Fibroblast of villous mesenchyme (primary cell): Measurements from ENCODE around the gene AP1G2. TPM values are rescaled to one million over a fixed set of nuclear protein-coding genes. Genes with fewer than 3 reads are reported as not detected.

Experiments used
- DNase-seq: peaks from one replicate; pipeline ENCODE4 v3.0.0-alpha.2; 2010; ENCODE audit warnings: low read depth
- H3K4me3 ChIP-seq: 2 replicates; pipeline ENCODE4 v1.5.1; 2011; ENCODE audit warnings: low read depth, mild to moderate bottlenecking, low read length
- total RNA-seq: library from RNA; depleted of rRNA; stranded (reverse); fragments of >200 nt; gene quantifications from 2 replicates; pipeline ENCODE4 v1.2.3, GENCODE V29; 2012
- TF ChIP-seq, protein P1 (sequence below): IDR thresholded peaks from 2 replicates; pipeline ENCODE4 v1.5.1; 2012; ENCODE audit warnings: low read depth, mild to moderate bottlenecking, low read length; ENCODE audit not compliant: insufficient read depth

The AP1G2 gene
- total RNA-seq, 1 donor = 18.1 TPM

GRCh38 chr14:23533652-23534435 is 33.7 kb downstream of the AP1G2 start:
- no peak overlapping the region for H3K4me3 ChIP-seq
- DNase-seq = no peak
- TF ChIP-seq, protein P1, sequence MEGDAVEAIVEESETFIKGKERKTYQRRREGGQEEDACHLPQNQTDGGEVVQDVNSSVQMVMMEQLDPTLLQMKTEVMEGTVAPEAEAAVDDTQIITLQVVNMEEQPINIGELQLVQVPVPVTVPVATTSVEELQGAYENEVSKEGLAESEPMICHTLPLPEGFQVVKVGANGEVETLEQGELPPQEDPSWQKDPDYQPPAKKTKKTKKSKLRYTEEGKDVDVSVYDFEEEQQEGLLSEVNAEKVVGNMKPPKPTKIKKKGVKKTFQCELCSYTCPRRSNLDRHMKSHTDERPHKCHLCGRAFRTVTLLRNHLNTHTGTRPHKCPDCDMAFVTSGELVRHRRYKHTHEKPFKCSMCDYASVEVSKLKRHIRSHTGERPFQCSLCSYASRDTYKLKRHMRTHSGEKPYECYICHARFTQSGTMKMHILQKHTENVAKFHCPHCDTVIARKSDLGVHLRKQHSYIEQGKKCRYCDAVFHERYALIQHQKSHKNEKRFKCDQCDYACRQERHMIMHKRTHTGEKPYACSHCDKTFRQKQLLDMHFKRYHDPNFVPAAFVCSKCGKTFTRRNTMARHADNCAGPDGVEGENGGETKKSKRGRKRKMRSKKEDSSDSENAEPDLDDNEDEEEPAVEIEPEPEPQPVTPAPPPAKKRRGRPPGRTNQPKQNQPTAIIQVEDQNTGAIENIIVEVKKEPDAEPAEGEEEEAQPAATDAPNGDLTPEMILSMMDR = no peak

GRCh38 chr14:23532658-23533057 is 34.9 kb downstream of the AP1G2 start:
- TF ChIP-seq, protein P1 = no peak
- no peak overlapping the region for H3K4me3 ChIP-seq
- DNase-seq = no peak

GRCh38 chr14:23531391-23531790 is 36.2 kb downstream of the AP1G2 start:
- TF ChIP-seq, protein P1 = no peak
- no peak for DNase-seq

GRCh38 chr14:23530375-23531055 is 37.1 kb downstream of the AP1G2 start:
- DNase-seq = no peak
- no peak overlapping the region for H3K4me3 ChIP-seq

More at GRCh38 chr14:23531391-23531790, 36.2 kb downstream of the AP1G2 start:
- no peak overlapping the region for H3K4me3 ChIP-seq

DNA sequence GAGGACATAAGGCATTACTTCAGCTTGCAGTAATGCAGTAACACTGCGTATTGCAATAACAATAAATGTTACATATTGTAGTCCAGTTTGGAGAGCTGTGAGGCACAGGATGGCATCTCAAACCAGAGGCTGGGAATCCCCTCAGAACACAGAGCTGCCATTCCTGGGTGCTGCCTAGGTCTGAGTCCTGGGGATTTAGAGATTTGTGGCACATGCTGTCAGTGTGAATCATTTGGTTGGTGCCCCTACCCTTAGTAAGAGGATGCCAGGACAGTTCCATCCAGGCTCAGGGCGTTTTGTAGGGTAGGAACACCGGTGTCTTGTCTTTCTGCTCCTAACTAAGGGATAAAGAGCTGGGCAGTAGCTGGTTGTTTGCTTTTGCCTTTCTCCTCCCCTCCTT is 38.6 kb downstream of the AP1G2 start:
- DNase-seq = no peak
- TF ChIP-seq, protein P1 = no peak
- no peak overlapping the region for H3K4me3 ChIP-seq

More at GRCh38 chr14:23530375-23531055, 37.1 kb downstream of the AP1G2 start:
- TF ChIP-seq, protein P1 = no peak

- no peak for DNase-seq
- TF ChIP-seq, protein P1 = peak; percentile 33
- H3K4me3 ChIP-seq = no peak overlapping the region
Observed at GRCh38 chr14:23528555-23528954, 39.0 kb downstream of the AP1G2 start.
